Activated CD4-positive, CD25-positive, alpha-beta regulatory T cell treated with anti-CD3 and anti-CD28 coated beads, Interleukin-2, amount 50 U/mL, for 24 hours (primary cell): ENCODE results near the gene DBT.
A peak's percentile ranks its signal among the peaks of the same experiment; 100 is the strongest.

Source experiments
- ATAC-seq, 2 donors: fragments of 150-1000 bp; cut with Tn5 transposase; one replicate each; pipeline ENCODE4 v1.10.0; 2021; ENCODE audit warnings: mild to moderate bottlenecking in 1 of 2, moderate library complexity in 1 of 2

Gene DBT

DNA sequence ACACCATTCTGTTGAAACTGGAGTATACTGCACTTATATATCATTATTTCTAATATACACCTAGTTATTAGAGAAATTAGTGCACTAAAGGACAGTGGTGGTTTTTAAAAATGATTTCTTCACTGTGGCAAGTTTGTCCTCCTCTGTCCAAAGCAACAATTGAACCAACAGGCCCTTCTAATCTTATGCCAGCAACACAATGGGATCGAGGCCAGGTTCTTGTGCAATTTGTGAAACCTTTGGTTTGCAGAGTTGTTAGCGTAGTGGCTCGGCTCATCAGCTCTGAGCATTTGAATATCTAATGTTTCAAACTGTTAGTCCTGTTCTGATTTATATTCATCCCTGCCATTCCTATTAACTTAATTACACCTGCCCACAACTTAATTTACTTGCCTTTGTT lies 61.7 kb downstream of the DBT start:
- ATAC-seq = no peak

- peak; percentile 56 to 59 for ATAC-seq
These were observed 65.1 kb downstream of the DBT start for GRCh38 chr1:100184536-100184935.

DNA sequence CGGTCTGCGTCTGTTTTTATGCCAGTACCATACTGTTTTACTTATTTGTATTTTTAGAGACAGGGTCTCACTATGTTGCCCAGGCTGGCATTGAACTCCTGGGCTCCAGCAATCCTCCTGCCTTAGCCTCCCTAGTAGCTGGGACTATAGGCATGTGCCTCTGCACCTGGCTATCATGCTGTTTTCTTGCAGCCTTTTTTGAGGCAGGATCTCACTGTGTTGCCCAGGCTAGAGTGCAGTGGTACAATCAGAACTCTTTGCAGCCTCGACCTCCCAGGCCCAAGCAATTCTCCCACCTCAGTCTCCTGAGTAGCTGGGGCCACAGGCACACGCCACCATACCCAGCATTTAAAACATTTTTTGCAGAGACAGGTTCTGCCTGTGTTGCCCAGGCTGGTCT lies 66.3 kb downstream of the DBT start:
- no peak for ATAC-seq

DNA sequence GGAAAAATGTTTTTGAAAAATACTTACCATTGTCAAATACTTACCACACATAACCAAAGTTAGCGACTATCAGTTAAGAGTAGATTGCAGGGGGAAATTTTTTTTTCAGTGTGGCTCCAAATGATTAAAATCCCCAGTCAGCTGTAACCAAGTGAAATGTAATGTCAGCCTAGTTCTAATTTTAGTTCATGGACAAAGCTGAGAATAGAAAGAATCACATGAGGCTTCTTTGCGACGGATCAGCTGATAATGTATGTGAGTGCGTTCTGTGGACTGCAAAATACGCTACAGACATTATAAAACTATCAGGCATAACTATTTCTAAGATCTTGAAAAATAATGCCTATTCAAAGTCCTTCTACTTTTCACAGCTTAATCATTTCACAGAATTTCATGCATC lies 71.5 kb downstream of the DBT start, which contains the start of gene LRRC39:
TSS of gene LRRC39 (minus strand) at position 166 of the 400 bp plus-strand sequence. CDS start 9,740 bp downstream, outside the sequence.
- ATAC-seq = no peak

- no peak for ATAC-seq
These were observed 72.2 kb downstream of the DBT start for GRCh38 chr1:100177295-100178041.

- ATAC-seq = no peak
These were observed 81.6 kb downstream of the DBT start for GRCh38 chr1:100168051-100168450.

DNA sequence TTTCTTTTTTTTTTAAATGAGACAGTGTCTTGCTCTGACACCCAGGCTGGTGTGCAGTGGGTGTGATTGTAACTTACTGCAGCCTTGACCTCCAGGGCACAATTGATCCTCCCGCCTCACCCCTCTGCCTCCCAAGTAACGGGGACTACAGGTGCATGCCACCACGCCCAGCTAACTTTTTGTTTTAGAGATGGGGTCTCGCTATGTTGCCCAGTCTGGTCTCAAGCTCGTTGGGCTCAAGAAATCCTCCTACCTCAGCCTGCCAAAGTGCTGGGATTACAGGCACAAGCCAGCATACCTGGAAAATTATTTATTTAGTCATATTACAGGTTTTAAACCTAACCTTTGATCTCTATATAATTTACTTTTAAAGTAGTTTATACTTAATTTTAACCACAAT lies 84.9 kb downstream of the DBT start:
- no peak for ATAC-seq

DNA sequence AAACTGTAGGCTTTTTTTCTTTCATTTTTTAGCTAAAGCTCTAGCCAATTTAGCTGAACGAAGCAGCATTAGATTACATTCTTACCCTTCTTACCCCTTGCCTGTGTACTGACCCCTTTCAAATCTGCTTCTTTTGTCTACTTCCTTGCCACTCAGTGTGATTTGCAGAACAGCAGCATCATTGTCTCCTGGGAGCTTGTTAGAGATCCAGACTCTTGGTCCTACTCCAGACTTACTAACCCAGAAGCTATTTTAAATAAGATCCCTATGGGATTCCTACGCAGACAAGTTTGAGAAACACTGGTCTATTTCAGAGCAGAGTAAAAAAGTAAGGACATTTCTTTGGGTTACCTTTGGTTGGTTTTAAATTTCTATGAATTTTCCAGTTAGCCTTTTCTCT lies 85.4 kb downstream of the DBT start:
- ATAC-seq = no peak

- ATAC-seq = no peak
These were observed 86.8 kb downstream of the DBT start for GRCh38 chr1:100162881-100163280.

GRCh38 chr1:100152271-100152670 lies 97.4 kb downstream of the DBT start:
- no peak for ATAC-seq

DNA sequence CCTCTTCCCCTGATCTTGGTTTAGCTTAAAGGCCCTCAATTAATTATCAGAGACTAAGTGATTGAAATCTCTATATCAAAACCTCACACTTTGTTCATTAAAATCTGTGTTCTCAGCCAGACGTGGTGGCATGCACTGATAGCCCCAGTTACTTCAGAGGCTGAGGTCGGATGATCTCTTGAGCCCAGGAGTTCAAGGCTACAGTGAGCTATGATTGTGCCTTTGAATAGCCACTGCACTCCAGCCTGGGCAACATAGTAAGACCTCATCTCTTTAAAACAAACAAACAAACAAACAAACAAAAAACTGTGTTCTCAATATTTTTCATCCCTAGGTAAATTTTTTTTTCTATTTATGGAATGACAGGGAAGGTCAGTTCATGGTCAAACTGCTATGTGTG lies 98.0 kb downstream of the DBT start:
- no peak for ATAC-seq

- ATAC-seq = no peak
These were observed 101.8 kb downstream of the DBT start for GRCh38 chr1:100147875-100148274.

GRCh38 chr1:100146958-100147357 lies 102.7 kb downstream of the DBT start:
- no peak for ATAC-seq

- no peak for ATAC-seq
These were observed 104.5 kb downstream of the DBT start for GRCh38 chr1:100145116-100145515.

DNA sequence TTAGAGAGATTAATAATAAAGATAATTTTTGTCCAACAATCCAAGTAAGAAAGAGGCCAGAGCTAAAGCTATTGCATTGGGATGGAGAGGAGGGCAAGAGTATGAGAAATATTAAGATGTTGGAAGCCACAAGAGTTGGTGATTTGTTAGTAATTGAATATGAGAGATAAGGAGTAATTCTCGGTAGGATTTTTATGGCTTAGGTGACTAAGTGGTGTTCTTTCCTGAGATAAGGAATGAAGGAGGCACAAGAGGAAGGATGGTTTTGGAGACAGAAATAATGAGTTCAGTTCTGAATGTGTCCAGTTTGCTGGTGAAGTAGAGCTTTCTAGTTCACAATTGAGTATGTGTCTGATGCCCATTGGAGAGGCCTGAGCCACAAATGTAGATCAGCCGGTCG lies 107.3 kb downstream of the DBT start:
- ATAC-seq = no peak

DNA sequence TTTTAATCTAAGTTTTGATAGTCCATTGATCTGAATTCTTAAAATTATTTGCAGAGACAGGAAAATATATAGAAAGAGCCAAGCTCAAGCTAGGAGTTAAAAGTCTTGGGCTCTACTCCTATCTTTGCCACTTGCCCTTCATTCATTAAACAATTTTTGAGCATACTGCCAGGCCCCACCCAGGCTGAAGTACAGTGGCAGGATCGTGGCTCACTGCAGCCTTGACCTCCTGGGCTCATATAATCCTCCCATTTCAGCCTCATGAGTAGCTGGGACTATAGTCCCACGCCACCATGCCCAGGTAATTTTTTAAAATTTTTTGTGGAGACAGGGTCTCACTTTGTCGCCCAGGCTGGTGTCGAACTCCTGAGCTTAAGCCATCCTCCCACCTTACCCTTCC lies 108.4 kb downstream of the DBT start:
- no peak for ATAC-seq

GRCh38 chr1:100137602-100138001 lies 112.0 kb downstream of the DBT start:
- ATAC-seq = no peak
